Left ventricle myocardium inferior (tissue), 1 donor: ENCODE results near the gene CLEC4D. TPM values are rescaled to one million over a fixed set of nuclear protein-coding genes. Genes with fewer than 3 reads are reported as not detected.
"Not testable (repeated sequence)": the region's sequence is repeated elsewhere in the genome, so short reads cannot be mapped to it uniquely, and the experiment has no call there.

Source experiments
- DNase-seq: peaks from one replicate; pipeline ENCODE4 v3.0.0-alpha.2; 2020
- H3K27ac ChIP-seq: fragments of 200-600 bp; replicated peaks from 2 replicates; pipeline ENCODE4 v1.8.0; 2021
- H3K27me3 ChIP-seq: fragments of 200-600 bp; 2 replicates; pipeline ENCODE4 v1.8.0; 2021; ENCODE audit warnings: low read depth
- H3K36me3 ChIP-seq: fragments of 200-600 bp; 2 replicates; pipeline ENCODE4 v1.8.0; 2021
- H3K4me1 ChIP-seq: fragments of 200-600 bp; 2 replicates; pipeline ENCODE4 v1.8.0; 2021
- H3K4me3 ChIP-seq: fragments of 200-600 bp; 2 replicates; pipeline ENCODE4 v1.8.0; 2021; ENCODE audit warnings: mild to moderate bottlenecking, moderate library complexity
- H3K9me3 ChIP-seq: fragments of 200-600 bp; replicated peaks from 2 replicates; pipeline ENCODE4 v1.8.0; 2021
- intact Hi-C: fragments of 100-400 bp; cut with micrococcal nuclease; formaldehyde crosslinking; loops from one replicate; pipeline ENCODE4 v1.11.0; 2022
- total RNA-seq: library from RNA; stranded (reverse); fragmentation: NEBNext Ultra II Directional; extraction: Animal tissue kit (Norgen Biotek cat#: 25700); gene quantifications from one replicate; pipeline ENCODE4 v1.2.1, GENCODE V29; 2021
- TF ChIP-seq, protein P1 (sequence below): fragments of 200-600 bp; IDR thresholded peaks from 2 replicates; pipeline ENCODE4 v1.8.0; 2021; ENCODE audit warnings: antibody characterized with exemption, mild to moderate bottlenecking, borderline replicate concordance
- donor health status: DM: no; HTN: yes; CAD: no; lungs with severe emphysema.

Gene CLEC4D
- total RNA-seq, 1 donor from 2014 or later = not detected

DNA sequence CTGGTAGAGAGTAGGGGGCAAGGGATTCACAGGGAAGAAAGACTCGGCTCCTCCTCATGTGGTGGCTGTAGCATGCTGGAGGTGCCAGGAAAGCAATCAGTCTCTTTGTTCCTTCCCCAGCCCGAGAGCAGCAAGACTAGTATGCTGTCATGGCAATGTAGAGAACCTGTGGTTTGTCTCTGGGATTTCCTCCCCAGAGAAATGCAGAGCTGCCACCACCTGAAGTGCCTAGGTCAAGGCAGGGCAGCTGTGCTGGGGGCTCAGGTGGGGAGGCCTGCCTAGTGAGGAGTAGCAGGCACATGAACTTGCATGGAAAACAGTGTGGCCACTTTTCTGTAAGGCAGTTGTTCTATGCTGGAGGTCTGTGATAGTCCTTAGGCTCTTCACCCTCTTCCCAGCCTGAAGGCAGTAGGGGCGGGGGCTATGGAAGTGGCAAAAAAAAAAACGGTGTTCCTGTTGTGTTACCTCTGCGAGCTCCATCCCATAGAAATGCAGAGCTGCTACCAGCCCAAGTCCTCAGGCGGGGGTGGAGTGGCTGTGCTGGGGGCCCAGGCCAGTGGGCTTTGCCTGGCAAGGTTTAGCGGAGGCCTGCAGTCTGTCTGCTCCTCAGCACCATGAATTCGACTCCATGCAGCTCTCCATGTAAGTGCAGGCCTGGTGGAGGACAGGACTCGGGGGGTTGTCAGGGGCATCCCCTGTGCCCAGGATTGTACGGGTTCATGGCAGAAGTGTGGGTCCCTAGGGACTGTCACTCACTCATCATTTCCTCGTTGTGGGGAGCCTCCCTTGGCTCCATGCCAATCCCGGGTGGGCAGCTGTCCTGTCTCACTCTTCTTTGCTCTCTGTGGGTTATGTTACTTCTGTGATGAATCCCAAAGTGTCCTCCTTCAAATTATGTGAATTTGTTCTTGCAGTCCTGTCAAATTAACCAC, 4.1 kb upstream of the CLEC4D start:
- DNase-seq = no peak
- Histone ChIP-seq H3K27ac (no peak overlapping the region), H3K4me1 (no peaks in the 10 kb centered on the region), H3K4me3 (no peak overlapping the region), H3K27me3 (peaks cover 45% of the 10 kb centered on the region), H3K9me3 (no peaks in the 10 kb centered on the region), H3K36me3 (no peaks in the 10 kb centered on the region)
- intact Hi-C loops = no loop called here
- TF ChIP-seq, protein P1, sequence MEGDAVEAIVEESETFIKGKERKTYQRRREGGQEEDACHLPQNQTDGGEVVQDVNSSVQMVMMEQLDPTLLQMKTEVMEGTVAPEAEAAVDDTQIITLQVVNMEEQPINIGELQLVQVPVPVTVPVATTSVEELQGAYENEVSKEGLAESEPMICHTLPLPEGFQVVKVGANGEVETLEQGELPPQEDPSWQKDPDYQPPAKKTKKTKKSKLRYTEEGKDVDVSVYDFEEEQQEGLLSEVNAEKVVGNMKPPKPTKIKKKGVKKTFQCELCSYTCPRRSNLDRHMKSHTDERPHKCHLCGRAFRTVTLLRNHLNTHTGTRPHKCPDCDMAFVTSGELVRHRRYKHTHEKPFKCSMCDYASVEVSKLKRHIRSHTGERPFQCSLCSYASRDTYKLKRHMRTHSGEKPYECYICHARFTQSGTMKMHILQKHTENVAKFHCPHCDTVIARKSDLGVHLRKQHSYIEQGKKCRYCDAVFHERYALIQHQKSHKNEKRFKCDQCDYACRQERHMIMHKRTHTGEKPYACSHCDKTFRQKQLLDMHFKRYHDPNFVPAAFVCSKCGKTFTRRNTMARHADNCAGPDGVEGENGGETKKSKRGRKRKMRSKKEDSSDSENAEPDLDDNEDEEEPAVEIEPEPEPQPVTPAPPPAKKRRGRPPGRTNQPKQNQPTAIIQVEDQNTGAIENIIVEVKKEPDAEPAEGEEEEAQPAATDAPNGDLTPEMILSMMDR = no peak

DNA sequence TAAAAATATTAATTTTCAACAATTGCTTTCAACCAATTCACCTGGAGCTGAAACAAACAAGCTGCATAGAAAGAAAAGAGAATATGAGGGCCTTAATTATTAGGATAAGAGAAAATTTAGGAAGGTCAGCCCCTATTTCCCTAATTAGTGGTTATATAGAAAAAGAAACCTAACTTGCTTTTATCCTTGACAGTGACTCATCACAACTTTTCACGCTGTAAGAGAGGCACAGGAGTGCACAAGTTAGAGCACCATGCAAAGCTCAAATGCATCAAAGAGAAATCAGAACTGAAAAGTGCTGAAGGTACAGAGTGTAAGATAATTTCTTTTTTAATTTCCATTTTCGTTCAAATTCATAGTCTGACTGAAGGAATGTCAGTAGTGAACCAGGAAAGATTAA, 4.7 kb downstream of the CLEC4D start:
- TF ChIP-seq, protein P1 = no peak
- Histone ChIP-seq H3K4me3 (no peak overlapping the region), H3K4me1 (no peaks in the 10 kb centered on the region), H3K9me3 (peaks cover 4% of the 10 kb centered on the region), H3K27me3 (peaks cover 13% of the 10 kb centered on the region), H3K36me3 (no peaks in the 10 kb centered on the region), H3K27ac (no peak overlapping the region)
- no peak for DNase-seq
- intact Hi-C loops = no loop called here

DNA sequence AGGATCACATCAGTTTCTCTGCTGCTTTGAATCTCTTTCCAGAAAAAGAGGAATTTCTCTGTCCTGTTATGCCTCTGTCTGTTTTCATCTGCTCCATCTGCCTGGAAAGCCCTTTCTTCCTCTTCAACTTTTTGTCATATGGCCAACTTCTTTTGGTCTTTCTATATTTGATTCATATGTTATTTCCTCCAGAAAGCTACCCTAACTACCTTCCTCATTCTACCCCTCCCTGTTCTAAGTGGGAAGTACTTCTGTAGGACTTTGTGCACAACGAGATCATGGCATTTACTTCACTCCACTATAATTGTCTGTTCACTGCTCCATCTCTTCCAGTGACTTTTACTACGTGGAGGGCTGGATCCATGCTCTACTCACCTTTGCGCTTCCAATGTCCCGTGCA, 5.9 kb downstream of the CLEC4D start:
- no peak overlapping the region for H3K4me3 ChIP-seq
- H3K27me3 ChIP-seq = peaks cover 12% of the 10 kb centered on the region
- H3K9me3 ChIP-seq = peaks cover 8% of the 10 kb centered on the region
- intact Hi-C loops = no loop called here
- H3K36me3 ChIP-seq = no peaks in the 10 kb centered on the region
- H3K27ac ChIP-seq = no peak overlapping the region
- TF ChIP-seq, protein P1 = no peak
- DNase-seq = no peak
- no peaks in the 10 kb centered on the region for H3K4me1 ChIP-seq

DNA sequence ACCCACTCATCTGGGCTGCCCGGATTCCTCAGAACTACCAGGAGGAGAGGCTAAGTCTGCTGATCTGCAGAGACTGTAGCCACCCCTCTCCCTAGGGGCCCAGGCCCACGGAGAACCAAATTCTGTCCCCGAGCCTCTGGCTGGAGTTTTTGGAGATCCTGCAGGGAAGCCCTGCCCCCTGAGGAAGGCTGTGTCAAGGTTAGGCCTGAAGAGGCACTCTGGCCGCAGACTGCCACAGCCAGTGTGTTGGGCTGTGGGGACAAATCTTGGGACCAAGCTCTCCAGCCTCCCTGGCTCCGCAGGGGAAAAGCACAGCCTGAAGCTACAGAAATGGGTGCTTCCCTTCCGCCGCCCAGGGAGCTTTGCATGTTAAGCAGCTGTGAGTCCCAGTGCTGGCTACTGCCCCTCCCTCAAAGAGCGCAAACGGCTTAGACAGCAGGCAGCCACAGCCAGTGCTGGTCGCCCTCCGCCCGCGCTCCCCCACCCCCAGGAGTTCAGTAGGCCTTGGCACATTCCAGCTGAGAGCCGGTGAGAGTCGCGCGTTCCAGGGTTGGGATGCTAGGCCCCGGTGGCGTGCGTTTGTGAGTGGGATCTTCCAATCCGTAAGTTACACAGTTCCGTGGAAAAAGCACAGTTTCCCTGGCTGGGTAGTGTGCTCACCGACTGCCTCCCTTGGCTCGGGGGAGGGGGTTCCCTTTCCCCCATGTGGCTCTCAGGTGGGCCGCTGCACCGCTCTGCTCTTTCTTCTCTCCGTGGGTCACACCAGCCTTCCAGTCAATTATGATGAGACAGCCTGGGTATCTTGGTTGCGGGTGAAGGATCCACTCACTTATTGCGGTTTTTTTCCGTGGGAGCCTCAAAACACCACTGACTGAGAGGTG, 14.2 kb downstream of the CLEC4D start:
- Histone ChIP-seq H3K27ac (no peak overlapping the region), H3K4me1 (no peaks in the 10 kb centered on the region), H3K4me3 (no peak overlapping the region), H3K36me3 (no peaks in the 10 kb centered on the region), H3K27me3 (peaks cover 49% of the 10 kb centered on the region), H3K9me3 (peaks cover 26% of the 10 kb centered on the region)
- TF ChIP-seq, protein P1 = no peak
- intact Hi-C loops = no loop called here
- no peak for DNase-seq

DNA sequence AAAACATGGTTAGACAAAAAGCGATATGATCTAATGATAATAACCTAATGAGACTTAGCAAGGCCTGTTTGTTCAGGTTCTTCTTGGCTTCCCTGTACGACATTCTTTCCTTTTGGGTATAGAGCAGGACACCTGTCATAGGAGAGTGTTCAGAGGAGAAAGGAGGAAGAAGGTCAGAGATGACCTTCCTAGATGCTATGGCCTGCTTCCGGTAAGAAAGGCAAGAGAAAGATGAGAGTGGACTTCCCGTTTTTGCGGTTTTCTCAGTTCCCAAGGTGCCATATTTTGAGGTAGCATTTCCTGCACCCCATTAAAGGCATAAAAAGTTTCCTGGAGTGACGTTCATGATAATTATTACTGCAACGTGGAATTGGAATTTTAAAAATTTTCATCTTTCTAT, 18.7 kb downstream of the CLEC4D start:
- TF ChIP-seq, protein P1 = no peak
- Histone ChIP-seq H3K4me3 (no peak overlapping the region), H3K4me1 (no peaks in the 10 kb centered on the region), H3K27me3 (peaks cover 78% of the 10 kb centered on the region), H3K36me3 (no peaks in the 10 kb centered on the region), H3K27ac (no peak overlapping the region), H3K9me3 (no peaks in the 10 kb centered on the region)
- no peak for DNase-seq
- intact Hi-C loops = no loop called here

DNA sequence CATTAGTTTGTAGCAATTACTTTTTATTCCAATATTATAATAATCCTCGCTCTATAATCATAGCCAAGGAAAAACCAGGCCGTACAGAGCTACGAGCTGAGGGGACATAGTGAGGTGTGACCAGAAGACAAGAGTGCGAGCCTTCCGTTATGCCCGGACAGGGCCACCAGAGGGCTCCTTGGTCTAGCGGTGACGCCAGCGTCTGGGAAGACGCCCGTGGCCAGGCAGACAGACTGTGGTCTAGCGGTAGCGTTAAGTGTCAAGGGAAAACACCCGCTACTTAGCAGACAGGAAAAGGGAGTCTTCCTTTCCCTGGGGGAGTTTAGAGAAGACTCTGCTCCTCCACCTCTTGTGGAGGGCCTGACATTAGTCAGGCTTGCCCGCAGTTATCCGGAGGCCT, 24.5 kb downstream of the CLEC4D start:
- H3K4me1 ChIP-seq, H3K4me3 ChIP-seq, H3K9me3 ChIP-seq, H3K36me3 ChIP-seq, DNase-seq, intact Hi-C loops, H3K27ac ChIP-seq: not testable (repeated sequence)
- H3K27me3 ChIP-seq = peaks cover 71% of the 10 kb centered on the region

DNA sequence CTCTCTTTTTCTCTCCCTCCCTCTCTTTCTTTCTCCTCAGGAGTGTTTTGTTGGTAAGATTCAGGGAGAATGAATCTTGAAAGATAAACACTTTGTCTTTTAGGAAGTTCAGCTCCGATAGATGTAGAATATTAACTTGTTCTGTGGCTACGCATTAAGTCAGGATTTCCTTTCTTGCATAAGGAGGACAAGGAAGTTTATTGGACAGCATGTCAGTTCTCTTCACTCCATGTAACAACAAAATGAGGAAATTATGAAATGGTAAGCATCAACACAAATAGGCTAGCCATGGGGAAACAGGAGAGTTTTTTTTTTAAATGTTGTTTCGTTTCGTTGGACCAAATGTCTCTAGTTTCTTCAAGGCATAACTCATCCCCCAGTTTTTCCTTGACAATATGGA, 27.5 kb downstream of the CLEC4D start, which contains the start of gene CLEC4E:
CLEC4E (minus strand) TSS at position 75 of the 400 bp plus-strand sequence. CDS start 108 bp downstream, outside the sequence.
- DNase-seq, H3K4me1 ChIP-seq, H3K36me3 ChIP-seq, intact Hi-C loops, H3K9me3 ChIP-seq, H3K27ac ChIP-seq, H3K4me3 ChIP-seq: not testable (repeated sequence)
- peaks cover 51% of the 10 kb centered on the region for H3K27me3 ChIP-seq
